ENCODE measurements around the gene TMEM212.
"Not testable (repeated sequence)": the region's sequence is repeated elsewhere in the genome, so short reads cannot be mapped to it uniquely, and the experiment has no call there.

TMEM212 gene

DNA sequence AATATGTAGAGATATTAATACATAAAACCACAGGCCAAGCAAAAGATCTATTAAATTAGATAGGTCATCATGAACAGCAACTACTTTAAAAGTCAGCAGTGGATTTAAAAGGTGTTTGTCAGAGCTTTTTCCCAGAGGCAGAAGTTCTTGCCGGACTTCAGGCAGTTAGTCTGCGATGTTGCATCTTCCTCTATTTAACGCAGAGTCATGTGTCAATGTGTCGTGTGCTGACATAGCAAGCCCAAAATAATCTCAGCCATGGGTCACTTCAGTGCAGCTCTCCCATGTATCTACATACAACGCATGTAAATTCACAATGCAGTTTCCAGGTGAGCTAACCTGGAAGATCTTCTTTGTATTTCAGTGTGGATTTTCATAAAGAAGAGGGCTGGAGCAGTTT lies 8.0 kb upstream of the TMEM212 start:
- DNase-seq: peak; percentile 5

DNA sequence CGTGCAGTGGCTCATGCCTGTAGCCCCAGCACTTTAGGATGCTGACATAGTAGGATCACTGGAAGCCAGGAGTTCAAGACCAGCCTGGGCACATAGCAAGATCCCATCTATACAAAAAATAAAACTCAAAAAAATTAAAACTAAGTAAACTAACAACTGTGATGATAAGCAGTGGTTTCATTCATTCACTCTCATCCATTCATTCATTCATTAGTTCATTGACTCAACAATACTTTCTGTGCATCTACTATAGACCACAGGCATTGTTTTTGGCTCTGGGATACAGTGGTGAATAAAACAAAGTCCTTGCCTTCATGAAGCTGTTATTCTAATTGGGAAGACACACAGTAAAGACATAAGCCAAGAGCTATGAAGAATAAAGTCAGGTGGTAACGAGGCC lies 7.5 kb upstream of the TMEM212 start:
- DNase-seq: no peak

GRCh38 chr3:171836855-171837254 lies 6.3 kb upstream of the TMEM212 start:
- DNase-seq: no peak

DNA sequence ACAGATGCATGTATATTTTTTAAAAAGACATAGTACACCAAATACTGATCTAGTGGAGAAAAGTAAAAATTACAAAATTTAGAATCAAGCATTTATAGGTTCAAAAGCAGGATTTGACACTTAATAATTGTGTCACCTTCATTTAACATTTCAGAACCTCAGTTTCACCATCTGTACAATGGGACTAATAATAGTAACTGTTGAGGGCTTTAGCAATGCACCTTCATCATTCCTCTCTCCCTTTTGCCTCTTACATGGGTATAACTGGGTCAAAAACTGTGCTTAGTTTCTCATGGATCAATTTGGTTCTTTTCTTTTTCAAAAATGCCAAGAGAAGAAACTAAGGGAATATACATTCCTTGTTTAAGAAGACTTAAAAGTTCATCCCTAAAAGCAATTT lies 5.5 kb upstream of the TMEM212 start:
- DNase-seq: no peak

DNA sequence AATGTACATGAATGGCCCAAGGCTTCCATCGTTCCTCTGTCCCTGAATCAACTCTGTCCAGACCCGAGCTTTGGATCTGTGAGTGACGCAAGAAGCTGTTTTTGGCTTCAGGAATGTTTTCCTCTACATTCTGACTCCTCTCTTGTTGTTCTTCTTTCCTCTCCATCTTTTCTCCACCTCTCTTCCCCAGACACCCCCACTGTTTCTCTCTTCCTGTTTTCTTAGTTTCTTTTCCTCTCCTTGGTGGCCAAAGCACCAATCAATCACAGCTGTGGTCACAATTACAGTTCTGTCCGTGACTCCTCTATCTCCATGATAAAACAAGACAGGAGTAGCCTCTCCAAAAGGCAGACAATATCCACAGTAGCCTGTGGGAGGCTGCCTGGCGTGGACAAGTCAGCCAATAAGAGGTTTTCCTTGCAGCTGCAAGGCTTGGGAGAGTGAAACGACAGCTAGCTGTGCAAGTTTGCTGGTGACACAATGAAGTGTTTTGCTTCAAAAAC lies 4.9 kb upstream of the TMEM212 start:
- DNase-seq: no peak

DNA sequence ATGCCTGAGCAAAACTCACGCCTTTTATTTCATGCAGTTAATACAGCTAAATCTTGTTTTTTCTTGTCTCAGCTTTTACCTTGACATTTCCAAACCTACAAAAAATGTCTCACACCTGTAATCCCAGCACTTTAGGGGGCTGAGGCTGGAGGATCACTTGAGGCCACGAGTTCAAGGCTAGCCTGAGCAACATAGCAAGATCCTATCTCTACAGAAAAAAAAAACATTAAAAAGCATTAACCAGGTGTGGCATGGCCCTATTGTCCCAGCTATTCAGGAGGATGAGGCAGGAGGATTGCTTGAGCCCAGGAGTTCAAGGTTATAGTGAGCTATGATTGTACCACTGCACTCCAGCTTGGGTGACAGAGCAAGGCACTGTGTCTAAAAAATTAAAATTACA lies 3.9 kb upstream of the TMEM212 start:
- no peak for DNase-seq

DNA sequence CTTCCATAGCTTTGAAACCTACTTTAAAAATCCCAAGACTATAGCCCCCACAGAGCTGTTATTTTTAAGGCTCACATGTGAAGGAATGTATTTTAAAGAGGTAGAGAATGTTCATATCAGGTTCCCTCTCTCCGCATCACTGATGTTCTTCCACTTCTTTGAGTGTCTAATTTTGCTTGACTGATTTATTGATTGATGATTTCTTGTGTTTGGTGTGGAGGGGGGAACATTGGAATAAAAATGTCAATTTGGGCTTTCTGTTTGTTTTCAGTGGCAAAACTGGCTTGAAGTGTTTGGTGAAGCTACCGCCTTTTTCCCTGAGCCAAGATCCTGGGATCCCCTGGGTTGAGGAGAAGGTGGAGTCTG lies 2.7 kb upstream of the TMEM212 start:
- DNase-seq: no peak

DNA sequence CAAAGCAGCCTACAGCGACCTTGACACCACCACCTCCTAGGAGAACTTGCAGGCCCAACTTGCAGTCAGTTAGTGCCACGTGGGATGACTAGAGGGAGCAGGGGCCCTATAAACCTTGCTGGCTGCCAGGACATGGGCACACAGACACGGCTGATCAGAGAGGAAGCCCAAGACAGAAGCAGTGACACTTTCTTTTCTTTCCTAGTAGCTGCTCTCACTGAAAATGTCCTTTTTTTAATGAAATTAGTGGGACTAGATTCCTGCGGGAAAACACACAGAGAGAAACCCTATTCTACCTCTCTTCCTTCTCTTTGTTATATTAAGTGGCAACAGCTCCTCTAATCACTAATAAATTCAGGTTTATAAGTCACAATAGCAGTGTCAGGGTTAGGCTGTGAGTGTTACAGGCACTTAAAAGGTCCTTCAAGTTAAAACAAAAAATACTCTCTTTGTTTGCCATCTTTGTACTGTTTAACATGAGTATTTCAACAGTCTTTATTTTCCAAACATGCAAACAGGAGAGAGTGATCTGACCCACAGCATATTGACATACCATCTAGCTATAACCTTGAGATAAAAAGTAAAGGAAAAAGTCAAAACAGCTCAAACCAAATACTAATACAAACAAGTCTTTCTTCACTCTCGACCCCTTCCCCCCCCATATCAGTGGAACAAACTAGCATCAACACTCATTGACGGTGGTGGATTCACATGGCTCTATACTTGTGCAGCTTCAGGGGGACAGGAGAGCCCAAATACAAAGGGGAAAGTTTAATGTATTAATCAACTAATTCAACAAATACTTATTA lies 2.1 kb upstream of the TMEM212 start:
- DNase-seq: no peak

- DNase-seq: no peak
These were observed 1.5 kb upstream of the TMEM212 start for GRCh38 chr3:171841620-171842000.

- DNase-seq: no peak
These were observed 1.7 kb downstream of the TMEM212 start for GRCh38 chr3:171844873-171845272.

- DNase-seq: no peak
These were observed 2.5 kb downstream of the TMEM212 start for GRCh38 chr3:171845481-171846284.

GRCh38 chr3:171846597-171846996 lies 3.4 kb downstream of the TMEM212 start:
- no peak for DNase-seq

DNA sequence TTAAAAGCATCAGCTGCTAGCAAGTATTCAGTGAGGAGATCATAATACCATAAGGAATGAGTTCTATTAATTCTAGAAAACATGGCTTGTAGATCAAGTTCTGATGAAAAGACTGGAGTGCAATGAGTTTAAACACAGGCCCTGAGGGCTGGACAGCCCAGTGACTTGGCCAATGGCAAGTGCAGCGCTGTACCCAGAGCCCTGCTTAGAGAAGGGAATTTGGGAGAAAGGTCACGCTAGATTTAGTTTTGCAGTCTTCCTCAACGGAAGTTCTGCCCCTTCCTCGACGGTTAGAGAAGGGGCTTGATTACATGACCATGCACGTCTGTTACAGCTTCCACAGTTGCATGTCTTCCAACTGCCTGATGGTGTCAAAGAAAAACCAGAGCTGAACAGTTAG lies 4.0 kb downstream of the TMEM212 start:
- no peak for DNase-seq

DNA sequence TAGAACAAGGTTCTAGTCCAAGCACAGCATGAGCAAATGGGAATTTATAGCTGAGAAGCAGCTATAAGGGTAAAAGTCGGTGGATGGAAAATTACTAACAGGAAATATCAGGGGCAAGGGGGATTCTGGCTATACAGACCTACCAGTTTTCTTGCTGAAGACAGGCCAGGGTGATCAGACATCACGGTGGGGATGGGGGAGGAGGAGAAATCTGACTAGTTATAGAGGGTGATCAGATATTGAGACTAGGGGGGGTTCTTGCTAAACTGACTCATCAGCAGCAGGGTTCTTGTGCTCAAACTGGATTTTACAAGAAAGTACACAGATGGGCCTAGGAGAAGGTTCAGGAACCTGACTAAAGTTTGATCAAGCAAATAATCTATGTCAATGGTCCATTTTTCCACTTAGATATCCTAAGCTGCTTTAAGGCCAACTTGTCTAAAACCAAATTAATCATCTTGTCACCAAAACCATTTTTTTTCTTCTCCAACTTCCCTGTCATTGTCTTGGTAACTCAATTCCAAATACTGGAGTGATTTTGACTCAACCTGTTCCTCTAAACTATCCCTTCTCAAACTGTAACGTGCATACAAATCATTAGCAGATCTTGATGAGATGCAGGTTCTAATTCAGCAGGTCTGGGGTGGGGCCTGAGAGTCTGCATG lies 4.6 kb downstream of the TMEM212 start:
- no peak for DNase-seq

DNA sequence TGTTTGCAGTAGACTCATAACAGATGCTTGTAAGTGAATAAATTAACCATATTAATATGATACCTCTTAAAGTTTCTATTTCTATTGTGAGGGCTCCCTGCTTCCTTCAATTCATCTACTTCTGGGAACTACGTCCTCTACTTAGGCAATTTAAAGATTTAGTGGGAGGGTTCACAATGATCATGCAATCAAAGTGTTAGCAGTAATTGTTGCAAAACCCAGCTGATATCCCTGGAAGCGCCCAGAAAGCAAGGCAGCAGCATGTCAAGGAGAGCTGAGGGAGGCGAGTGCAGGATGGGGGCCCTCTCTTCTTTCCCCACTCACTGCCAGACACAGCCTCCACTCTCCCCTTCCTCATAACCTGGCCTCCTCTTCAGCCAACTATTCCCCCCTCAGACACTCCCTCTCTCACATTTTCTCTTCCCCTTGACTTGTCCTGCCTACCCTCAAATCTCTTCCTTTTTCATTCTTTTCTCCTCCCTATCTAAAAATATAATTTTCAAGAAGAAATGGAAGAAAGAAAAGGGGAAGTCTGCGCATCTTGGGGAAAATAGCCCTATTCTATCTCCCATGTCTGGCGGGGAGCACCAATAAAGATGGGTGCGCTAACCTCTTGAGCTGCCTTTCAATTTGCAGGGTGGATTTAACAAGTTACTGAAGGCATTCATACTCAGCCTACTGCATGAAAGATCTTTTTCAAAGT lies 6.6 kb downstream of the TMEM212 start:
- no peak for DNase-seq

DNA sequence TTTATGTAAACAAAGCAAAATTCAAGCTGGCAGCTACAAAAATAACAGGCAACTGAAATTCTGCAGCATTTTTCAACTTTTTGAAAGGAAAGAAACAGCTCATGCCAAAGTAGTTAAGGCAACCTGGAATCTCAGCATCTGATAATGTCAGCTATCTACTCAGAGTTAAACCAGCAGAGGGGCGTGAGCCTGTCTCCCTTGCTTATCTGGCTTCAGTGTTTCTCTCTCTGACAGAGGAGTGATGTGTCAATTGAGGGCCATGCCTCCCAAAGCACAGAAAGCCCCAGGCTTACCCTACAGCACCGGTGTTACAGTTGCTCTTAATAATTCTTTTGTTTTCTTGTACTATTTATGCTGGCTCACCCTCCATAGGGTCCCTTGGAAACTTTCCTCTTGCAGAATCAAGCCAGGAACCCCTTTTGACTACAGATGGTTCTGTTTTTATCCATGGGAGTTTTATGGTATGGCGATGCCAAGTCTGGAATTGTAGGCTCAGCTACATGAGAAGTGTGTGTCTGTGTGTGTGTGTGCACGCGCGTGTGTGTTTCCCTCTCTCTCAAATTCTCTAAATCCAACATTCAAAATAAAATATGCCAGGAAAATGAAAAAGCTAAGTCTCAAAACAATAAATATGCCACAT lies 7.3 kb downstream of the TMEM212 start:
- no peak for DNase-seq

GRCh38 chr3:171850960-171851659 lies 8.0 kb downstream of the TMEM212 start:
- DNase-seq: no peak

DNA sequence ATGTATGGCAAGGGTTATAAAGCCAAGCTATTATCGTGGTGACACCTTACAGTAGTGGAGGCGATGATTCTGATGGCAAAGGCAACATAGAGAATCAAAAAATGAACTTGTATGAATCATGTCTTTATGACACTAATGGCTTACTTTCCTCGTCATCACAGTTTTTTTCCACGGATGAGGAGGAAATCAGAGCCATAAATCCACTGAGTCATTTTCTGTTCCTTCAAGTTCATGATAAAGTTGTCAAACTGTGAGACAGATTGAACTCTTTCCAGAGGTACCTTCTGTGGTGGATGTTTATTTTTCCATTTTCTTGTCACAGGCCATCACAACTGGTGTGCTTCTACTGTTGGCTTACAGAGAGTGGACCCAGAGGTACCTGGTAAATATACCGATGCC lies 8.5 kb downstream of the TMEM212 start:
- no peak for DNase-seq

DNA sequence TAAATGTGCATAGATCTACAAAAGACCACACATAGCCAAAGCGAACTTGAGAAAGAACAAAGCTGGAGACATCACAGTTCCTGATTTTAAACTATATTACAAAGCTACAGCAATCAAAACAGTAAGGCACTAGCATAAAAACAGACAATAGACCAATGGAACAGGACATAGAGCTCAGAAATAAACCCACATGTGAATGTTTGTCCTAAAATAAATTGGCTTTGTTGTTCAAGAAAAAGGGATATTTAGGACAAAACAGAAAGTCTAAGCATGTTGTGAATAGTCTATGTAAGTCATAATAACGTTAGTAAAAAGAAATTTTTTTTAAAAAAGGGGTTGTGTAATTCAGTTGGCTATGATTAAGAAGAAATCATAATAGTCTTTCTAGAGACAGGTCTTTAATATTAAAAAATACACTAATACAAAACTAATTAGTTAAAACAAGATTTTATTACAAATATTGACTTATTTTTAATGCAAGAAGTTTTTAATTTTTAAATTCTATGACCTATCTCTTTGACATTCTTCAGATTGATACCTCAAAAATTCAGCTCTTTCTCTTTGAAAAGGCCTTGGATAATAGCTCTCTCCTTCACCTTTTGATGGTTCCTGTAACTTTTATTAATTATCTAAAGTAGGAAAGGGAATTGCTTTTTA lies 11.6 kb downstream of the TMEM212 start:
- DNase-seq: no peak

GRCh38 chr3:171858770-171859169 lies 15.6 kb downstream of the TMEM212 start:
- not testable (repeated sequence) for DNase-seq

GRCh38 chr3:171860830-171861535 lies 17.8 kb downstream of the TMEM212 start:
- DNase-seq: no peak

Measured in CD4-positive, alpha-beta T cell treated with Interferon gamma for 1 hour (primary cell).